ENCODE data around the gene ASIC5.
A peak's percentile ranks its signal among the peaks of the same experiment; 100 is the strongest.
"Not testable (repeated sequence)": the region's sequence is repeated elsewhere in the genome, so short reads cannot be mapped to it uniquely, and the experiment has no call there.

The ASIC5 gene

DNA sequence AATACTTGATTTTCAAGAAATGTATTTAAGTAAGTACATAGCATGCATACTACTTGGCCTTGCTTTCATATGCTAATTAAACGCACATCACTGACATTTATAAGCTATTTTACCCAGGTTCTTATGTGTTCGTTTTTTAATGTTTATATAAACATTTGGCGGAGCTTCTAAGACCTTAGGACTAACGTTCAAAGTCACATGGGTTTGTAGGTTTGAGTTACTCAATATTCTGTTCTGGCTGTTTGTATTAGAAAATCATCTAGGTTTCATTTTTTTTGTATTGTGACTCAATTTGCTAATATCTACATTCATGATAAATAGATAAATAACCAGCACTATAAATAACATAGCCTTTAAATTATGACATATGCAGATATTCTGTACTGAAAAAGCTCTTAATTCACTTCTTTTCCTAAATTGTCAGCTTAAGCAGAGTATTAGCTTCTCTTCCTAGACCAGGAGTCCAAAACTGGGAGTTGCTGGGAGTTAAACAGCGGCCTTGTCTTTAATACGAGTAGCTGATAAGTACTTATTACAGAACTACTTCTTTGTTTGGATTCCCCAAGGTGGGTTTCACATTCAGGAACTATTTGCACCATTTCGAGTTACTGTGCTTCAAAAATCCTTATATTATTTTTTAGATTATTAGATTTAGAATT is 65.3 kb downstream of the ASIC5 start:
- H3K27ac ChIP-seq (ENCODE audit: low read depth, low read length) = no peak overlapping the region
- H3K36me3 ChIP-seq (ENCODE audit: insufficient read depth, low read length) = no peaks in the 10 kb centered on the region
- no peak overlapping the region for H3K4me3 ChIP-seq (ENCODE audit: low read depth, low read length)
- no peaks in the 10 kb centered on the region for H3K79me2 ChIP-seq (ENCODE audit: control insufficient read depth, insufficient read depth, low read length, unreplicated experiment)
- no peaks in the 10 kb centered on the region for H3K27me3 ChIP-seq (ENCODE audit: insufficient read depth, low read length)
- H3K4me1 ChIP-seq (ENCODE audit: control insufficient read depth, insufficient read depth, low read length, unreplicated experiment) = peaks cover 13% of the 10 kb centered on the region
- no peak overlapping the region for H2AFZ ChIP-seq (ENCODE audit: low read length, unreplicated experiment)

DNA sequence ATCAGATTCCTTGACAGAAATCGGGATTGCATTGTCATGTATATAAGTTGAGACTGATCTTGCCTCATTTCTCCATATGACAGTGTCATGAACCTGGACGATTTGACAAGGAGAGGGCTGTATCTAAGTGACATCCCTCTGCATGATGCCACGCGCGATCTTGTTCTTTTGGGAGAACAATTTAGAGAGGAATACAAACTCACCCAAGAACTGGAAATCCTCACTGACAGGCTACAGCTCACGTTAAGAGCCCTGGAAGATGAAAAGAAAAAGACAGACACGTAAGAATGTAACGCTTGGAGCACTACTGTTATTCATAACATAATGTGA is 66.3 kb downstream of the ASIC5 start:
- no peaks in the 10 kb centered on the region for H3K36me3 ChIP-seq (ENCODE audit: insufficient read depth, low read length)

DNA sequence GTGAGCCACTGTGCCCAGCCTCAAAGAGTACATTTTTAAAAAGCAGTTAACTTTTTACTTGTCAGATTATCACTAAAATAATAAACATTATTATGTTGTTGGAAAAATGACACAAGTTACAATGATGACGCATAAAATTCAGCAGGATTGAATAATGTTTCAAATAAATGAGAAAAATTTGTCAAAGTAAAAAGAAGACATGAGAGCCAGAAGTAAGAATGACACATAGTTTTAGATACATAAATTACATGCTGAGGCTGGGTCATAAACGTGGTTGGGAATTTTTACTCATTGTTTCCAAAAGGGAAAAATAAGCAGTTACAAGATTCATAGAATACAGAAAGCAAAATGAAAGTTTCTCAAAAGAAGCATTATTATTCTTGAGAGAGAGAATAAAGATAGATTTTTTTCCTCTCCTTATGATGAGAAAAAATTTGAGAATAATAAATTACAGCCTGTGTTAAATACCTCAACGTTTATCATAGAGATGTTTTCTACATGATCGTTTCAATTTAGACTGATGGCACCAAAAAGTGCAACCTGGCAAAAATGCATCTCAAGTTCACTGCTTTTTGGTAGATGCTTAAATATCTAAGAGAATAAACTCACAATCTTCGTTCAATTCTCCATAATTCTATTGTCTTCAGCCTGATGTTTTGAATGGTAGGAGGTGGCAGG is 66.8 kb downstream of the ASIC5 start:
- no peaks in the 10 kb centered on the region for H3K79me2 ChIP-seq (ENCODE audit: control insufficient read depth, insufficient read depth, low read length, unreplicated experiment)
- H3K4me1 ChIP-seq (ENCODE audit: control insufficient read depth, insufficient read depth, low read length, unreplicated experiment) = peaks cover 4% of the 10 kb centered on the region
- H3K36me3 ChIP-seq (ENCODE audit: insufficient read depth, low read length) = no peaks in the 10 kb centered on the region
- H3K27me3 ChIP-seq (ENCODE audit: insufficient read depth, low read length) = no peaks in the 10 kb centered on the region
- no peak overlapping the region for H3K4me3 ChIP-seq (ENCODE audit: low read depth, low read length)
- no peak overlapping the region for H2AFZ ChIP-seq (ENCODE audit: low read length, unreplicated experiment)
- H3K27ac ChIP-seq (ENCODE audit: low read depth, low read length) = no peak overlapping the region

More for the DNA sequence above, 66.3 kb downstream of the ASIC5 start:
- no peak overlapping the region for H2AFZ ChIP-seq (ENCODE audit: low read length, unreplicated experiment)
- H3K27me3 ChIP-seq (ENCODE audit: insufficient read depth, low read length) = no peaks in the 10 kb centered on the region
- H3K4me1 ChIP-seq (ENCODE audit: control insufficient read depth, insufficient read depth, low read length, unreplicated experiment) = peaks cover 4% of the 10 kb centered on the region
- H3K4me3 ChIP-seq (ENCODE audit: low read depth, low read length) = no peak overlapping the region
- no peaks in the 10 kb centered on the region for H3K79me2 ChIP-seq (ENCODE audit: control insufficient read depth, insufficient read depth, low read length, unreplicated experiment)
- H3K27ac ChIP-seq (ENCODE audit: low read depth, low read length) = no peak overlapping the region

DNA sequence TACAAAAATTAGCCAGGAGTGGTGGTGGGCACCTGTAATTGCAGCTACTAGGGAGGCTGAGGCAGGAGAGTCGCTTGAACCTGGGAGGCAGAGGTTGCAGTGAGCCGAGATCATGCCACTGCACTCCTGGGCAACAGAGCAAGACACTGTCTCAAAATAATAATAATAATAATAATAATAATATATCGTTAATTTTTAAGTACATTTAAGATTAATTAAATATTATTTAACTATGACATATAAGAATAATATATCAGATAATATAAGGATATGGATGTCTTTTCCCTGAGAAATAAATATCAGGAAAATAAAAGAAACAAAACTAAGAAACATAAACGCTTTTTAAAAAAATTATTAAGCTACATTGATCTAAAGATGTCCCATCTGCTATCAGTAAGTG is 68.5 kb downstream of the ASIC5 start:
- not testable (repeated sequence) for H3K4me1 ChIP-seq (ENCODE audit: control insufficient read depth, insufficient read depth, low read length, unreplicated experiment); H2AFZ ChIP-seq (ENCODE audit: low read length, unreplicated experiment)

DNA sequence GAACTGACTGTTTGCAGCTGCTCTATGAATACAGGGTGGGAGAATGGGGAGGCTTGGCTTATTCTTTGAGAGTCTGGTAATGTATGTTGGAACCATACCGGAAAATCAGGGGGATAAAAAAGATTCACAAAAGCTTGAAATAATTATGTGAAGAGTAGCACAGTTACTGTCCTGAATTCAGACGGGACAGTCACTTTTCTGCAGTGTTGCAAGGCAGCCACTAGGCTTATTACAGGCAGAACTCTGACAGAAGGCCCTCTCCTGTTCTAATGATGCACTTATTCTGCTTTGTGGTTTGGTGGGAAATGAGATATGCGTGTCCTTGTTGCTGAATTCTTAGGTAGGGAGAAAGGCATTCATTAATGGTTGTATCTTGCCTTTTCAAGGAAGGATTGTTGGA is 70.1 kb downstream of the ASIC5 start:
- Histone ChIP-seq H3K27me3 (ENCODE audit: insufficient read depth, low read length) (no peaks in the 10 kb centered on the region), H3K4me1 (ENCODE audit: control insufficient read depth, insufficient read depth, low read length, unreplicated experiment) (peaks cover 4% of the 10 kb centered on the region), H2AFZ (ENCODE audit: low read length, unreplicated experiment) (no peak overlapping the region), H3K79me2 (ENCODE audit: control insufficient read depth, insufficient read depth, low read length, unreplicated experiment) (no peaks in the 10 kb centered on the region), H3K27ac (ENCODE audit: low read depth, low read length) (no peak overlapping the region), H3K36me3 (ENCODE audit: insufficient read depth, low read length) (no peaks in the 10 kb centered on the region), H3K4me3 (ENCODE audit: low read depth, low read length) (no peak overlapping the region)

More for the DNA sequence above, 68.5 kb downstream of the ASIC5 start:
- H3K4me3 ChIP-seq (ENCODE audit: low read depth, low read length); H3K36me3 ChIP-seq (ENCODE audit: insufficient read depth, low read length); H3K27ac ChIP-seq (ENCODE audit: low read depth, low read length); H3K79me2 ChIP-seq (ENCODE audit: control insufficient read depth, insufficient read depth, low read length, unreplicated experiment); H3K27me3 ChIP-seq (ENCODE audit: insufficient read depth, low read length): not testable (repeated sequence)

DNA sequence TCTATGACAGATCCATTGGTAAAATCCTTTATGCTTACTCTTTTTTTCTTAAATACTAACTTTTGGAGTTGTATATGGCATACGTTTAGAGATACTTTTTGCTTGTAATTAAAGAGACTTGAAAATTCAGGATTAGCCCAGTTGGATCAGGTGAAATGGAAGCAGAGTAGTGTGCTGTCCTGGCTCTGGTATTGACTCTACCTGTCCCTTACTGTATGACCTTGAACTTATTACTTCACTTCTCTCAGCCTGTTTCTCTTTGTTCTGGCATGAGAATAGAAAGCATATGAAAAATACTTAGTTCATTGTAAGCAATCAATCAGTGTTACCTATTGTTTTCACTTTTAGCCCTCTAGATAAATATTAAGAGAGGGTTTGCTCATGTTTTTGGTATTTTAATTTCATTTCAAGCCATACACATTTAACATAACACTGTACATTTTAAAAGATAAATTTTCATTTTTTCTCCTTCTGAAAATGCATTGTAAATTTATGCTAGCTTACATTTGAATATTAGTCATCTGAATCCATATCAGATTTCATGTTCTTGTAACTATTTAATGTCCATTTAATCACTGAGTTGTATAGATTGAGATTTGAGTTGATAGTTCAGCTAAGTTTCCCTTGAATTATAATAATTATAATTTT is 71.4 kb downstream of the ASIC5 start:
- no peak overlapping the region for H2AFZ ChIP-seq (ENCODE audit: low read length, unreplicated experiment)
- H3K79me2 ChIP-seq (ENCODE audit: control insufficient read depth, insufficient read depth, low read length, unreplicated experiment) = no peaks in the 10 kb centered on the region
- no peaks in the 10 kb centered on the region for H3K36me3 ChIP-seq (ENCODE audit: insufficient read depth, low read length)
- H3K4me1 ChIP-seq (ENCODE audit: control insufficient read depth, insufficient read depth, low read length, unreplicated experiment) = peaks cover 5% of the 10 kb centered on the region
- H3K27me3 ChIP-seq (ENCODE audit: insufficient read depth, low read length) = no peaks in the 10 kb centered on the region
- H3K4me3 ChIP-seq (ENCODE audit: low read depth, low read length) = no peak overlapping the region
- no peak overlapping the region for H3K27ac ChIP-seq (ENCODE audit: low read depth, low read length)

DNA sequence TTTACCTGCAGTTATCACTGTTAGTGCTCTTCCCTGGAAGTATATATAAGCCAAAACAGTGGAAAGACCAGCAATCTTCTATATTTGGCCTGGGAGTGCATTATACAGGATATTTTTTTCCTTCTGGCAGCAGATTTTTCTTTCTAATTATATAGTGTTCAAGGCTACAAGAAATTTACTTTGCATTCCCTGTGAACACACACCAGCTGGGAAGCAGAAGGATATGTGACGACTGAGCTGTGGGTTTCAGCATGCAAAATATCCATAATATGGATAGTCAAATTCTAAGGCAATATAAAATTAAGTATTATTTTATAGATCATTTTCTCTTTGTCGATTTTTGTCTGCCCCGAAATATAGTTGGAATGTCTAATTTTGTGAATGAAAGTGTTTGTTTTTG is 76.1 kb downstream of the ASIC5 start:
- H3K27ac ChIP-seq (ENCODE audit: low read depth, low read length) = no peak overlapping the region
- no peaks in the 10 kb centered on the region for H3K27me3 ChIP-seq (ENCODE audit: insufficient read depth, low read length)
- peak overlapping the region; percentile 71; the same call in 1 of the 2 replicates for H3K4me3 ChIP-seq (ENCODE audit: low read depth, low read length)
- no peaks in the 10 kb centered on the region for H3K36me3 ChIP-seq (ENCODE audit: insufficient read depth, low read length)
- peak overlapping the region; percentile 86 for H2AFZ ChIP-seq (ENCODE audit: low read length, unreplicated experiment)
- peaks cover 18% of the 10 kb centered on the region for H3K4me1 ChIP-seq (ENCODE audit: control insufficient read depth, insufficient read depth, low read length, unreplicated experiment)
- no peaks in the 10 kb centered on the region for H3K79me2 ChIP-seq (ENCODE audit: control insufficient read depth, insufficient read depth, low read length, unreplicated experiment)

DNA sequence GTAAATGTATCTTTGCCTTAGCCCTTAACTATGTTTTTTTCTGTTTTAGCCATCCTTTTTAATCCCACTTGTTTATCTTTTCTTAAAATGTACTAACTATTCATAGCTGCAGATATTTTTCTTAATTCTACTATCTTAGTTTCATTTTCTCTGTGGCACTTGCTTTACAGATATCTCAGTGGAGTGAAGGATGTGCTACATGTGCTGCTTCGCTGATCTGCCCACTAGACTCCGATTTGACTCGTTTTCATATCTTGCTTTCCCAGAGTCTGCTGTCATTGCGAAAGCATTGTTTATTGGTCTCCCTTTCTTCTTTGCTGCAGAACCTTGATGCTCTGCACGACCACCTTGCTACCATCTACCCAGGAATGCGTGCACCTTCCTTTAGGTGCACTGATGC is 76.7 kb downstream of the ASIC5 start:
- Histone ChIP-seq H3K36me3 (ENCODE audit: insufficient read depth, low read length) (no peaks in the 10 kb centered on the region), H3K79me2 (ENCODE audit: control insufficient read depth, insufficient read depth, low read length, unreplicated experiment) (no peaks in the 10 kb centered on the region), H3K27ac (ENCODE audit: low read depth, low read length) (no peak overlapping the region), H3K4me1 (ENCODE audit: control insufficient read depth, insufficient read depth, low read length, unreplicated experiment) (peaks cover 14% of the 10 kb centered on the region), H3K4me3 (ENCODE audit: low read depth, low read length) (peak overlapping the region; percentile 71), H3K27me3 (ENCODE audit: insufficient read depth, low read length) (no peaks in the 10 kb centered on the region), H2AFZ (ENCODE audit: low read length, unreplicated experiment) (peak overlapping the region; percentile 86)

DNA sequence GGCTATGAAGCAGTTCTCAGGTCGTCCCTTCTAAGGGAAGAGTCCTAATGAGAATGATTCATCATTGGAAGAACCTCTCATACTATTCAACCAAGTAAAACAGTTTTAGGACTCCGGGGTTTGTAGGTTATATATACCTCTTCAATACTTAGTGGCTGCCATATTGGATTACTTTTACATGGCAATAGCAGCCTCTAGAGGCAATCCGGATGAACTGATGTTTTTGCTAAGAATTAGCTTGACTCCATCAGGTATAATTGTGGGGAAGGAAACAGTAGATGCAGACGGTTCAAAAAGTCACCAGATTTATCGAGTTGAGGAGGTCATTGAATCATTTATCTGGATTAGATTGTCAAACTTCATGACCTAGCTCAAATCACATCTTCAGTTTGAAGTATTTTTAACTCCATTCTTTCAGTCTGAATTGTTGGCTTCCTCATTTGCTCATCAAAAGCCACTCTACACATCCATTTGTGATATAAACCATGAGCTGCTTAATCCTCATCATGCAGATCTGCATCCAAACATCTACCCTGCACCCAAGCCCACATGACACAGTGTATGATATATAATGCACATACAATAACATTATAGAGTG is 78.9 kb downstream of the ASIC5 start:
- Histone ChIP-seq H3K27ac (ENCODE audit: low read depth, low read length) (no peak overlapping the region), H3K36me3 (ENCODE audit: insufficient read depth, low read length) (no peaks in the 10 kb centered on the region), H2AFZ (ENCODE audit: low read length, unreplicated experiment) (peak overlapping the region; percentile 70), H3K4me3 (ENCODE audit: low read depth, low read length) (no peak overlapping the region; the same call in 1 of the 2 replicates), H3K27me3 (ENCODE audit: insufficient read depth, low read length) (no peaks in the 10 kb centered on the region), H3K4me1 (ENCODE audit: control insufficient read depth, insufficient read depth, low read length, unreplicated experiment) (peaks cover 14% of the 10 kb centered on the region), H3K79me2 (ENCODE audit: control insufficient read depth, insufficient read depth, low read length, unreplicated experiment) (no peaks in the 10 kb centered on the region)

DNA sequence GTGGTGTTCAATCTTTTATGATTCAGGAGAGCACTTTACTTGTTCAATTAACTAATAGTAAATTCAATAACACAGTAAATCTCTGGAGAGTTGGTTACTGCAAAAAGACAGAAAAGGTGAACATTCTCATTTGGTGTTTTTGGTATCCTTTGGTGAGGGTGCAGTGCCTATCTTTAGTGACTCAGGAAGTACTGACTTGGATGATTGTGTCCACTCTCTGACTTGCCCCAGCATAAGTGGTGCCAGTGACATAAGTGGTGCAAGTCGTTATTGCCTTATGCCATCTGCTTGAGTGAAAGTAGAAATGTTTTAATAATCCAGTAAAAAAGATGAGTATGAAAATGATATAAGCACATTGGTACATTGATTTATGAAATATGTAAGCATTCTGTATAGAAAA is 80.2 kb downstream of the ASIC5 start:
- no peak overlapping the region for H3K27ac ChIP-seq (ENCODE audit: low read depth, low read length)
- peaks cover 14% of the 10 kb centered on the region for H3K4me1 ChIP-seq (ENCODE audit: control insufficient read depth, insufficient read depth, low read length, unreplicated experiment)
- no peak overlapping the region for H2AFZ ChIP-seq (ENCODE audit: low read length, unreplicated experiment)
- no peak overlapping the region for H3K4me3 ChIP-seq (ENCODE audit: low read depth, low read length)
- no peaks in the 10 kb centered on the region for H3K27me3 ChIP-seq (ENCODE audit: insufficient read depth, low read length)
- H3K36me3 ChIP-seq (ENCODE audit: insufficient read depth, low read length) = no peaks in the 10 kb centered on the region
- H3K79me2 ChIP-seq (ENCODE audit: control insufficient read depth, insufficient read depth, low read length, unreplicated experiment) = no peaks in the 10 kb centered on the region
